CD1c-positive myeloid dendritic cell (primary cell): ENCODE measurements around the gene PYURF.
A peak's percentile ranks its signal among the peaks of the same experiment; 100 is the strongest.

Experiments used
- DNase-seq: peaks from one replicate; pipeline ENCODE4 v3.0.0-alpha.2; 2016; ENCODE audit errors: extremely low spot score

The PYURF gene, protein sequence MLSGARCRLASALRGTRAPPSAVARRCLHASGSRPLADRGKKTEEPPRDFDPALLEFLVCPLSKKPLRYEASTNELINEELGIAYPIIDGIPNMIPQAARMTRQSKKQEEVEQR

DNA sequence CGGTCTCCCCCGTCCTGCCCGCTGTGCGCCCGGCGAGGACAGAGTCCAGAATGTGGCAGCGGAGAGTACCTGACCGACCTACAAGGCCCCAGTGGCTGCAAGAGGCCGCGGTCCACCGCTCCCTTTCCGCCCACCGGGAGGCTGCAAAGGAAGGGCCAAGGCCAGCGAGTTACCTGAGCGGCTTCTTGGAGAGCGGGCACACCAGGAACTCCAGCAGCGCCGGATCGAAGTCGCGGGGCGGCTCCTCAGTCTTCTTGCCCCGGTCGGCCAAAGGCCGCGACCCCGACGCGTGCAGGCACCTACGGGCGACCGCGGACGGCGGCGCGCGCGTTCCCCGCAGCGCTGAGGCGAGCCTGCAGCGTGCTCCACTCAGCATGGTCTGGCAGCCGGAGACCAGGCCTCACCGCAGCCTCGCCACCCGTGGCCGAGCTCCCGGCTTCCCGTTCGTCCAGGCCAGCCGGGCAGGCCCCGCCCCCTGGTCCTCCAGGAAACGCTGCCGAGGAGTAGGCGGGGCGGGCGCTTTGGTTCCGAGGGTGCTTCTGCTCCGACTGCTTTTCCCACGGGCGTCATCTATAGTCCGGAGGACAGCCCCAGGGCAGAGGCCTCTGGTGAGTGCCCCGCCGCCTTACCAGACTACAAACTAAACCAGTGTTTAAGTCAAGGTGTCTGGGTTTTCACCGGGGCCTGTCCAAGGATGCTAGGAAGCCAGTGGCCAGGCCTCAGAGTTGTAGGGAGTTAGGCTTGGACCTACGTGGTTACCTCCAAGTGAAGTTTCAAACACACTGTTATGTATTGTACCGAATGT is at the start of gene PYURF:
PYURF (minus strand) TSS at position 452 of the 805 bp plus-strand sequence; CDS start at position 376, 76 bp downstream.
- peak; percentile 93 for DNase-seq

GRCh38 chr4:88570001-88570400 is 46.4 kb upstream of the PYURF start:
- no peak for DNase-seq

DNA sequence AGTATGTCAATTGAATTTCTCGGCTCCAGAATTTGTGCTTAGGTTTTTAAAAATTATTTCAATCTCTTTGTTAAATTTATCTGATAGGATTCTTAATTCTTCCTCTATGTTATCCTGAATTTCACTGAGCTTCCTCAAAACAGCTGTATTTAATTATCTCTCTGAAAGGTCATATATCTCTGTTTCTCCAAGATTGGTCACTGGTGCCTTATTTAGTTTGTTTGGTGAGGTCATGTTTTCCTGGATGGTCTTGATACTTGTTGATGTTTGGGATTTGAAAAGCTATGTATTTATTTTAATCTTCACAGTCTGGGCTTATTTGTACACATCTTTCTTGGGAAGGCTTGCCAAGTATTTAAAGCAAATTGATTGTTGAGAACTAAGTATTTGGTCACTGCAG is 44.0 kb upstream of the PYURF start:
- DNase-seq, result no peak

DNA sequence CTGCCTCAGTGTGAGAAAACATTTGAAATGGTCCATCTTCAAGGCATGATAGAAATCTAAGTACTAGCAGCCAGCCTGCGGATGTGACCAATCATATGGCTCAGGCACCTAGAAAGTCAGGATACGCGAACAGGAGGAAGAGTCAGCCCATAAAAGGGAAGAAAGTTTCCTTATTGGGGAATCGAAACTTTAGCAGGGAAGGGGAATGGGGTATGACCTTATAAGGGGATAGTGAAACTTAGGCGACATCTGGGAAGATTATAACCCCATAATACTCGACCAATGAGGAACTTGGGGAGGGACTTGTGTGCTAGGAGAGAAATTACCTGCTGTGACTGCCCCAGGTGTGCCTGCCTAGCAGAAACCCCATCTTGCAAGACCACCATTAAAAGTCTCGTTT is 26.2 kb upstream of the PYURF start:
- no peak for DNase-seq

- DNase-seq, result peak; percentile 36
These were observed 15.9 kb upstream of the PYURF start for GRCh38 chr4:88539322-88540068.

GRCh38 chr4:88537709-88538108 is 14.1 kb upstream of the PYURF start:
- no peak for DNase-seq

DNA sequence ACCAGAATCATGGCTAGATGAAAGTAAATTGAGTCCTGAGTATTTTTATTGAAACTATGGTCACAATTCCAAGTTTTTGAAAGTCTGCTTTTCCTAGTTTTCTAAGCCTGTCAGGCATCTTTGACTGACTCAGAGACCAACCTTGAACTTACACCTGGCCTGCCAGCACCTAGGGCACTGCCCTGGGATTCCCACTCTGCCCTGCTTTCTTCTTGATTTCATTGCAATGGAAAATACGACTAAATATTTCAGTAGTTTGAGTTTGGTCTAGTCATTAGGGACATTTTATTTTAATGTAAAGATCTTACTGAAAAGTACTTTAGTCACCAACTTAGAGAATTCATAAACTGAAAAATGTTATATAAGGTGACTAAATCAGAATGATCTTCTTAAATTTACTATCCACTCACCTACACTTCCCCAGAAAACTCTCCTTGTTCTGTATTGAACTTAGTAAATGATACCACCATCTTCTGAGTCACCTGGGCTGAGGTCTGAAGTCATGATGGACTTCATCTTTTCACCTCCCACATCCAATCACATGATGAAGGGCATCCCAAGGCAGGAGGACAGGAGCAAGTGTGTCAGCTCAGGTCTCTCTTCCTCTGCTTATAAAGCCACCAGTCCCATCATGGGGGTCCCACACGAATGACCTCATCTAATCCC is 11.6 kb upstream of the PYURF start:
- DNase-seq, result no peak

DNA sequence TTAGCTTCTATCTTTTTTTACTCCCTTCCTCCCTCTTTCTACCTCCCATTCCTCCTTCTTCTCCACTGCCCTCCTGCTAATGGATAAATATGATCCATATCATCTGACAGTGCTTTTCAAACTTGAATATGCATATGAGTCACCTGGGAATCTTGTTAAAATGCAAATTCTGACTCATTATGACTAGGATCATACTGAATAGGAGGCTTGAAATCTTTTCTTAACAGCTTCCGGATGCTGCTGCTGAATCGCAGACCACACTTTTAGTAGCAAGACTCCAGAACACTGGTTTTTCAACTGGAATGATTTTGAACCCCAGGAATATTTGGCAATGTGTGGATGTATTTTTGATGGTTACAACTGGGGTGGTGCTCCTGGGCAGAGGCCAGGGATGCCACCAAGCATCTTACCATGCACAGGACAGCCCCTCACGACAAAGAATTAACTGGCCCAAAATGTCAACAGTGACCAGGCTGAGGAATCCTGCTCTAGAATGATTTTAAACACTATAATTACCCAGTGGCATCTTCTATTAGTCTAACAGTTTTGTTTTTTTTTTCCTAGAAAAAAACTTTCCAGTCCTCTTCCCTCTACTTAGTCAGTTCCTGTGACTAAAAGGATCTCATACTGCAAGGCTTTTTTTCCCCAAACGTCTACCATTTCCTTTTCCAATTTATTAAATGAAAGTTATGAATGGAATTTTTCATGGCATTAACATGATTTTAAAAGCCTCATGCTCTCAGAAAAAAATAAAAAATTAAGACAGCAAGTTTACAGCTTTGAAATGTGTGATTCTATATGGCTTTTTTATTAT is 10.6 kb upstream of the PYURF start:
- no peak for DNase-seq

DNA sequence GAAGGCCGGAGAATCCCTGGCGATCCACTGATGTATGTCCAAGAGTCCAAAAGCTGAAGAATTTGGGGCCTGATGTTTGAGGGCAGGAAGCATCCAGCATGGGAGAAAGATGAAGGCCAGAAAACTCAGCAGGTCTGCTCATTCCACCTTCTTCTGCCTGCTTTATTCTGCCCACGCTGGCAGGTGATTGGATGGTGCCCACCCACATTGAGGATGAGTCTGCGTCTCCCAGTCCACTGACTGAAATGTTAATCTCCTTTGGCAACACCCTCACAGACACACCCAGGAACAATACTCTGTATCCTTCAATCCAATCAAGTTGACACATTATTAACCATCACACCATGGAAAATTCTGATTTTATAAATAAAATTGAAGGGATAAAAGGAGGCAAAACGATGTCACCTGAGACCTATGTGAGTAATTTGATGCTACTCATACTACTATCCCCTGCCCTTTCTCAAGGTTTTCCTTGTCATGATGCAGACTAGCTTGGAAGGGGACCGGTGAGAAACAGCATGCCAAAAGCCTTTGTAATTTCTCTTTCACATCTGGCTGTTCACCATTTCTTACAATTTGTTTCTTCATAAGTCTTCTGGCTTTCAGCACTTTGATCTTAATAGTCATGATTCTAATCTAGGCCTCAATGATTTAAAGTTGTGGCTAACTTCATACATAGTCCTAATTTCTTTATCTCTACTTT is 9.7 kb upstream of the PYURF start:
- no peak for DNase-seq

DNA sequence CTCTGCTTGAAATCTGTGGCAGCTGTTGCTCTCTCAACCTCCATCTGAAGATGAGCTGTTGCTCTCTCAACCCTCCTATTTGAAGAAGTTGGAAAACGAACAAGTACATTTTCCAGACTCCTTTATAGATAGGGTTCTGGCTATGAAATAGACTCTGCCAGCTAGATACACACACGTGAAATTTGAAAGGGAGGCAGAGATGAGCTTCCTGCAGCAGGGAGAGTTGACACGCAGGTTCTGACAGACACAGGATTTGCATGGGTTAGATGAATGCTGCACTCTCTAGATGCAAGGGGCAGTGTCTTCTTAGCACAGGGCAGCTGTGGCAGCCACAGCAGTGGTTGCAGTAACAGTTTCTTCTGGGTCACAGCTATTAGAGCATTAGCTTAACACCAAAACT is 8.0 kb upstream of the PYURF start:
- DNase-seq, result no peak

DNA sequence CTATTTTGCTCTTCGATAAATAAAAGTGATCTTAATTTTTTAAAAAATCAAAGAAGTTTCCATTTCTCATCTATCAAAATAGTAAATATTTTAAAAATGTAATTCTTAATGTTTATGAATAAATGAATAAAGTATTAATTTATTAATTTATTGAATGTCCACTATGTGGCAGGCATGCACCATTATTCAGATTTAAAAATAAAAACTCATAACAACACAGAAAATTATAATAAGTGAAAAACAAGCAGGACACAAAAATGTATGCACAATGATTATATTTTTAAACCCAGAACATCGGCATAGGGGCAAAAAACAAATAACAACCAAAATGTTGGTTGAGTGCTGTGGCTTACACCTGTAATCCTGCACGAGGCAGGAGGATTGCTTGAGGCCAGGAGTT is 5.3 kb upstream of the PYURF start:
- no peak for DNase-seq

DNA sequence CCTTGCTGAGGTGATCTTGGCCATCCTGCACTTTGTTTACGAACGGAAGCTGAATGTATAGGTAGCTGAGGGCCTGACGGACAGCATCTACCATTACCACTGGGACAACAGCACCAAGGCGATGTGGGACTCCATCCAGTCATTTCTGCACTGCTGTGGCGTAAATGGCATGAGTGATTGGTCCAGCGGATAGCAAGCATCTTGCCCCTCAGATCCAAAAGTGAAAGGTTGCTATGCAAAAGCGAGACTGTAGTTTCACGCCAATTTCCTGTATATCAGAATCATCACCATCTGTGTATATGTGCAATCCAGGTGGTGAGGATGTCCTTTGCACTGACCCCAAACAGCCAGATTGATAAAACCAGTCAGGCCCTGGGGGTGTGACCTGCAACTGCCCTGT is 4.2 kb upstream of the PYURF start:
- DNase-seq, result no peak

DNA sequence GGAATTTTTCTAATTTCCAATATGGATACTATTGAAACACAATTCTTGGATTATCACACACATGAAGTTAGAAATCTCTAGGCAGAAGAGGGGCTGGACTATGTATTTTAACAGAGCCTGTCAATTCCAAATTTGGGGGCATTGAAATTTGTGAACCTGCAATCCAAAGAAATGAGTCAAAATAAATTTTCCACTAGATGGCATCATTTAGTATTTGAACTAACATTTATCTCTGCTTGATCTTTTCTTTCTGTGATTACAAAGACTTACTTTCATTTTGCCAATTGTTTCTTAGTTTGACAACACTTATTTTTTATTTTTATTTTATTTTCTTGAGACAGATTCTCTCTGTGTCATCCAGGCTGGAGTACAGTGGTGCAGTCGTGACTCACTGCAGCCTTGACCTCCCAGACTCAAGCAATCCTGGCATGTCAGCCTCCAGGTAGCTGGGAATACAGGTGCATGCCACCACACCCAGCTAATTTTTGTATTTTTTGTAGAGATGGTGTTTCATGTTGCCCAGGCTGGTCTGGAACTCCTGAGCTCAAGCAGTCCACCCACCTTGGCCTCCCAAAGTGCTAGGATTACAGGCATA is 2.7 kb upstream of the PYURF start:
- DNase-seq, result peak; percentile 31

GRCh38 chr4:88524171-88524570 is 595 bp upstream of the PYURF start:
- DNase-seq, result no peak

DNA sequence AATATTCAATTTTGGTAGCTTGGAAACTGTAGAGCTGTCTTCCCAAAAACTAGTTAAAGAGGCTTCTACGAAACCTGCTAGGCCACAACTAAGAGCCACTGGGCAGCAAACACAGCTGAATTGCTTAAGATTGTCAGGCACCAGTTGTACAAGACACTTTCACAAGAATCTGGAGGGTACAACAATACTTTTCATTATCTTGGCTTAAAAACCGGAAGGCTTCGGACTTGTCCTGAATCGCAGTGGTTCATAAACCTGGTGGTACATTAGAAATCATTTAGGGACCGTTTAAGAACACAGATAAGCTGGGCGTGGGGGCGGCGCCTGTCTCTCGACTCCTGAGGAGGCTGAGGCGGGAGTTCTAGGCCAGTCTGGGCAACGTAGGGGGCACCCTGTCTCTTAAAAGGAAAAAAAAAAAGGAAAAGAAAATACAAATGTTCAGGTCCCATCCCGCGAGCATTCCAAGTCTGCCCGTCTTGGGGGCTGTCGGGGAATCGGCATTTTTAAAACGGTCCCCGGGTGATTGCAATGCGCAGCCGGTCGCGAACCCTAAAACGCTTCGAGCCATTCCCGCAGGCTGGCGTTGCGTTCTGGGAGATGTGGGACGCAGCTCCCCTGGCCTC is 763 bp downstream of the PYURF start:
- DNase-seq, result peak; percentile 23

DNA sequence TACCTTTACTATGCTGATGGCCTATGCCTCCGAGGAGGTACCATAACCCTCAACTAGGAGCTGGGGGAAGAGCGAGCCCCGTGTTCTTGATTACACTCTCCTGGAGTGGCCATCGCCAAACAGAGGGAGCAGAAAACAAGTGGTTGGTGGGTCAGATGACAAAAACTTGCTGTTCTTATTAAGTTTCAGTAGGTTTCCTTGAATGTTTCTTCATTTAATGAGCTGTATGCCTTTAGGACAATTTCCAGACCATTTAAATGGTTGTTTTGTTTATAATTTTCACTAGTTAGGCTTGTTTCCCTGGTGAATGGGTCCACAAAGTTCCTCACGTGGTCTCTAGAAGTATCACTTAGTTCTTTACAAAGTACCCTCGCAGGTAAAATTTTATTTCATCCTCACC is 4.7 kb downstream of the PYURF start:
- no peak for DNase-seq

- no peak for DNase-seq
These were observed 5.8 kb downstream of the PYURF start for GRCh38 chr4:88517825-88518224.

DNA sequence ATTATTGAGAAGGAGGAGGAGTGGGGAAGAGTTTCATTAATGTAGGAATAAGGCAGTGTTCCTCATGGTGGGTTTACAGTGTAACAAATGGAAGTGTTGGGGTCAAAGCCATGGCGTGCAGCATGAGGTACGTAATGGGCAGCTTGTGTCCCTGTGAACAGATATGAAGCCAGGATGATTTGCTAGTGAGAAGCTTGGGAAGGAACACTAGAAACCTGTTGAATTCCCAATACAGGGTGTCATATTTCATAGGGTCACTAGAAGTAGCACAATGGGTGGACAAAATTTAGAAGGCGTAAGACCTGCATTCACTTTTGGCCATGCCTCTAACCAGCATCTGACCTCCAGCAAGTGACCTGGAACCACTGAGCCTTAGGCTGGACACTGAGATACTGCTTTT is 6.8 kb downstream of the PYURF start:
- DNase-seq, result no peak

DNA sequence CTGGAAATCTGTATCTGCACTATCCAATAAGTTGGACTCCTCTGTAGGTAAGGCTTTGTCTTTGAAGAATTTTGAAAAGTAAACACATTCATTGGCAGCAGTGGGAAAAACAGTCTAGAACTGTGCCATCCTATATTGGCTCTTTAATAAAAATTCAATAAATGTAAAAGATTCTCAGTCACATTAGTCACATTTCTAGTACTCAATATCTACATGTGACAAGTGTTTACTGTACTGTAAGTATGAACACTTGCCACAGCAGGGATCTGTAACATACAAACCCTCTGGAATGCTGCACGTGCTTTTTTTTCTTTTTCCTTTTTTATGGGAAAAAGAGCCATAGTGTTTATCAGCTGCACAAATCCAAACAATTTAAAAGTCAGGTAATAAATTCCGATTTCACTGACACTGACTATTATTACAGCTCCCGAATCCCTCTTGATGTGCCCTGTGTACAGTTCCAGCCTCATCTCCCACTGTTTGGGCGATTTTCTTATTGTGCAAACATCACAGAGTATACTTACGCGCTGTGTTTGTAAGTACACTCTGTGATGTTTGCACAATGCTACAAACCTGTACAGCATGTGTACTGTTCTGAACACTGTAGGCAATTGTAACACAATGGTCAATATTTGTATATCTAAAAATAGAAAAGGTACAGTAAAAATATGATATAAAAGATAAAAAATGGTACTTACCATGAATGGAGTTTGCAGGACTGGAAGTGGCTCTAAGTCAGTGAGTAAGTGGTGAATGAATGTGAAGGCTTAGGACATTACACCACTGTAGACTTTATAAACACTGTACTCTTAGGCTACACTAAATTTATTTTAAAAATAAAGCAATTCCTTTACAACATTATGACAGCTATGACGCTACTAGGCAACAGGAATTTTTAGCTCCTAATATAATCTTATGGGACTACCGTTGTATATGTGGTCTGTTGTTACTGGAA is 8.7 kb downstream of the PYURF start:
- DNase-seq, result no peak
